GM19328 (cell line): ENCODE results near the gene ASRGL1.

ENCODE experiments used
- ATAC-seq: cut with Tn5 transposase; IDR thresholded peaks from one replicate; pipeline ENCODE4 v1.9.1; 2021; ENCODE audit warnings: mild to moderate bottlenecking, moderate library complexity; ENCODE audit not compliant: unreplicated experiment

Gene ASRGL1

GRCh38 chr11:62411524-62411923 is 74.3 kb downstream of the ASRGL1 start:
- no peak for ATAC-seq

GRCh38 chr11:62413060-62413696 is 75.9 kb downstream of the ASRGL1 start:
- no peak for ATAC-seq

- no peak for ATAC-seq
Observed at GRCh38 chr11:62416596-62416995, 79.3 kb downstream of the ASRGL1 start.

GRCh38 chr11:62418136-62418535 is 80.9 kb downstream of the ASRGL1 start:
- ATAC-seq = no peak

- no peak for ATAC-seq
Observed at GRCh38 chr11:62418733-62419132, 81.5 kb downstream of the ASRGL1 start, which contains the start of gene SCGB1A1. TSS of gene SCGB1A1 (plus strand) at chr11:62419033. CDS start at chr11:62419096, 63 bp downstream.

- ATAC-seq = no peak
Observed at GRCh38 chr11:62419314-62419929, 82.2 kb downstream of the ASRGL1 start.

GRCh38 chr11:62419943-62420342 is 82.7 kb downstream of the ASRGL1 start:
- no peak for ATAC-seq

- no peak for ATAC-seq
Observed at GRCh38 chr11:62420882-62421281, 83.6 kb downstream of the ASRGL1 start.

- ATAC-seq = no peak
Observed at GRCh38 chr11:62421996-62422395, 84.7 kb downstream of the ASRGL1 start.

- ATAC-seq = no peak
Observed at GRCh38 chr11:62423012-62423411, 85.8 kb downstream of the ASRGL1 start.

GRCh38 chr11:62427630-62428233 is 90.5 kb downstream of the ASRGL1 start:
- ATAC-seq = no peak

GRCh38 chr11:62428871-62429560 is 91.8 kb downstream of the ASRGL1 start:
- no peak for ATAC-seq

GRCh38 chr11:62430425-62430824 is 93.2 kb downstream of the ASRGL1 start:
- no peak for ATAC-seq

- no peak for ATAC-seq
Observed at GRCh38 chr11:62431171-62431901, 94.1 kb downstream of the ASRGL1 start.

GRCh38 chr11:62432695-62433094 is 95.4 kb downstream of the ASRGL1 start:
- no peak for ATAC-seq

- ATAC-seq = no peak
Observed at GRCh38 chr11:62433141-62433903, 96.1 kb downstream of the ASRGL1 start.

- ATAC-seq = no peak
Observed at GRCh38 chr11:62433904-62434276, 96.6 kb downstream of the ASRGL1 start.

GRCh38 chr11:62435846-62436660 is 98.8 kb downstream of the ASRGL1 start:
- no peak for ATAC-seq

GRCh38 chr11:62437616-62438015 is 100.4 kb downstream of the ASRGL1 start:
- no peak for ATAC-seq
